ENCODE measurements around the gene ZBTB5. TPM values are rescaled to one million over a fixed set of nuclear protein-coding genes. Genes with fewer than 3 reads are reported as not detected.

ZBTB5 gene
- total and polyA plus RNA-seq, 2 of the 13 experiments (the other 11 are each of a cell fraction or from before 2014, with no cell fraction given): 12.5 to 20.5 TPM

GRCh38 chr9:37464426-37465248, 613 bp downstream of the ZBTB5 start (continued):
- TF ChIP-seq HCFC1 (IDR thresholded peaks at IDR 0.05; ENCODE audit: low read depth, low read length) (no peak), HMG20B (CRISPR knock-in tag; conservative IDR thresholded peaks at IDR 0.05) (no peak), CREBL2 (CRISPR knock-in tag; IDR thresholded peaks at IDR 0.05; ENCODE audit: borderline replicate concordance) (peak; percentile 52; the same call in 1 of the 2 replicates), ZFY (CRISPR knock-in tag; IDR thresholded peaks at IDR 0.05) (peak; percentile 81), CCAR2 (optimal IDR thresholded peaks at IDR 0.05; ENCODE audit: low read depth, low read length) (no peak), KDM2A (CRISPR knock-in tag; IDR thresholded peaks at IDR 0.05; ENCODE audit: borderline replicate concordance, low read depth) (peak; percentile 63), ZNF547 (CRISPR knock-in tag; IDR thresholded peaks at IDR 0.05) (0 out of 2 replicates have a peak, but pooled peaks have one; percentile 8), ZNF776 (CRISPR knock-in tag; IDR thresholded peaks at IDR 0.05) (peak; percentile 50; the same call in 1 of the 2 replicates), ZNF605 (CRISPR knock-in tag; IDR thresholded peaks at IDR 0.05) (peak; percentile 64; the same call in 1 of the 2 replicates), ZC3H13 (CRISPR knock-in tag; IDR thresholded peaks at IDR 0.05) (0 out of 2 replicates have a peak, but pooled peaks have one; percentile 27), ARID4A (CRISPR knock-in tag; IDR thresholded peaks at IDR 0.05; ENCODE audit: borderline replicate concordance) (peak; percentile 66; the same call in 1 of the 2 replicates), MED1 (CRISPR knock-in tag; IDR thresholded peaks at IDR 0.05) (peak; percentile 16; the same call in 1 of the 2 replicates), SP1 (IDR thresholded peaks at IDR 0.05) (no peak), SP1 (CRISPR knock-in tag; IDR thresholded peaks at IDR 0.05) (0 out of 2 replicates have a peak, but pooled peaks have one; percentile 9), YEATS4 (CRISPR knock-in tag; IDR thresholded peaks at IDR 0.05; ENCODE audit: borderline replicate concordance) (peak; percentile 76; the same call in 1 of the 2 replicates), ZNF232 (CRISPR knock-in tag; IDR thresholded peaks at IDR 0.05; ENCODE audit: borderline replicate concordance) (peak; percentile 57; the same call in 1 of the 2 replicates), ZNF639 (CRISPR knock-in tag; conservative IDR thresholded peaks at IDR 0.05) (0 out of 2 replicates have a peak, but pooled peaks have one; percentile 51), IRF9 (CRISPR knock-in tag; IDR thresholded peaks at IDR 0.05; ENCODE audit: borderline replicate concordance) (0 out of 2 replicates have a peak, but pooled peaks have one; percentile 52)

All from HepG2 (cell line).